ENCODE data around the gene CYP2A13. TPM values are rescaled to one million over a fixed set of nuclear protein-coding genes. Genes with fewer than 3 reads are reported as not detected.

CYP2A13 gene
- total and polyA plus RNA-seq, 10 of the 15 experiments (the other 5 are each of a cell fraction or from before 2014, with no cell fraction given) = not detected

DNA sequence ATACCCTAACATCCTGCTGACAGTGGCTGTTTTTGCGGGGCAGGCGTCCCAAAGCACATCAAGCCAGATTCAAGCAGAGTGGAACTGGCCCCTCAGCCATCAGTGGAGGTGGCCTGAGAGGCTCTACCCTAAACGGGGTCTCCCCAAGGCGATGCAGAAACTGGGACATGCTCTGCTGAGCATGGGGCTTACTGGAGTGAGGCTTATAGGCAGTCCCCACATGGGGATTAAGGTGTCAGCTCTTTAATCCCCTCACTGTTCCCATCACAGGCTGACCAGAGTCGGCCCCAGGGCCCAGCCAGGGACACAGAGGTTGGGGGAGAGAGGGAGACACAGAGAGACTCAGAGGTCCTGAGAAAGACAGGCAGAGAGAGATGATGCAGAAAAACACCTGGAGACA is 42.9 kb downstream of the CYP2A13 start:
- in situ Hi-C loops (cut with MboI) = loop anchor here (5.0 kb wide), 1 partner anchor 319 kb away; no protein-coding TSS in a partner anchor
- intact Hi-C loops (cut with micrococcal nuclease; ENCODE audit: unreplicated experiment) = no loop called here
- Histone ChIP-seq H2AFZ (ENCODE audit: control insufficient read depth, low read depth, low read length) (no peak overlapping the region), H3K9me3 (replicated peaks; ENCODE audit: control insufficient read depth, insufficient read depth, low read length) (no peaks in the 10 kb centered on the region), H3K9ac (ENCODE audit: control insufficient read depth, insufficient read depth, low read length) (no peak overlapping the region), H4K20me1 (ENCODE audit: control insufficient read depth, insufficient read depth) (no peaks in the 10 kb centered on the region), H3K27me3 (replicated peaks in 1 of 2; ENCODE audit: control insufficient read depth in 2 of 2, insufficient read depth in 2 of 2, low read length in 1 of 2) (no peaks in the 10 kb centered on the region; a peak in 1 of 4 replicates), H3K4me1 (ENCODE audit: control insufficient read depth, insufficient read depth, low read length) (no peaks in the 10 kb centered on the region), H3K79me2 (ENCODE audit: control insufficient read depth, insufficient read depth, low read length) (no peaks in the 10 kb centered on the region), H3K4me2 (ENCODE audit: control insufficient read depth, insufficient read depth) (no peak overlapping the region), H3K4me3 (no peak overlapping the region), H3K36me3 (ENCODE audit: control insufficient read depth in 2 of 2, insufficient read depth in 2 of 2, low read length in 1 of 2) (no peaks in the 10 kb centered on the region), H3K27ac (ENCODE audit: control insufficient read depth, insufficient read depth) (no peak overlapping the region)
- RAD21 ChIA-PET (ENCODE audit: unreplicated experiment) = no interaction called here
- ATAC-seq = no peak
- CTCF ChIA-PET = interaction anchor here (0.6 to 0.8 kb wide), 2 partner anchors 172 to 178 kb away, joined by 4 to 5 read pairs; no protein-coding TSS in a partner anchor
- BruUV-seq (replicated peaks) = no TSS peak
- no peak for FAIRE-seq
- 2% methylated on average over 5 of the region's 5 CpGs for WGBS (ENCODE audit: insufficient coverage, insufficient replicate concordance, low lambda C conversion rate, missing lambda C conversion rate)
- SMC1A ChIA-PET (ENCODE audit: uncharacterized antibody, unreplicated experiment) = no interaction called here
- POLR2A ChIA-PET = no interaction called here
- no peak for DNase-seq (ENCODE audit: low read depth, low spot score)
- TF ChIP-seq, protein P1, sequence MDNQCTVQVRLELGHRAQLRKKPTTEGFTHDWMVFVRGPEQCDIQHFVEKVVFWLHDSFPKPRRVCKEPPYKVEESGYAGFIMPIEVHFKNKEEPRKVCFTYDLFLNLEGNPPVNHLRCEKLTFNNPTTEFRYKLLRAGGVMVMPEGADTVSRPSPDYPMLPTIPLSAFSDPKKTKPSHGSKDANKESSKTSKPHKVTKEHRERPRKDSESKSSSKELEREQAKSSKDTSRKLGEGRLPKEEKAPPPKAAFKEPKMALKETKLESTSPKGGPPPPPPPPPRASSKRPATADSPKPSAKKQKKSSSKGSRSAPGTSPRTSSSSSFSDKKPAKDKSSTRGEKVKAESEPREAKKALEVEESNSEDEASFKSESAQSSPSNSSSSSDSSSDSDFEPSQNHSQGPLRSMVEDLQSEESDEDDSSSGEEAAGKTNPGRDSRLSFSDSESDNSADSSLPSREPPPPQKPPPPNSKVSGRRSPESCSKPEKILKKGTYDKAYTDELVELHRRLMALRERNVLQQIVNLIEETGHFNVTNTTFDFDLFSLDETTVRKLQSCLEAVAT (IDR thresholded peaks at IDR 0.05) = no peak
- TF ChIP-seq POU2F2 (IDR thresholded peaks at IDR 0.05; ENCODE audit: borderline replicate concordance, low read depth, low read length) (no peak), EGR1 (IDR thresholded peaks at IDR 0.05; ENCODE audit: borderline replicate concordance in 1 of 2, low read depth in 2 of 2, low read length in 2 of 2) (no peak)
- TF ChIP-seq, protein P2, sequence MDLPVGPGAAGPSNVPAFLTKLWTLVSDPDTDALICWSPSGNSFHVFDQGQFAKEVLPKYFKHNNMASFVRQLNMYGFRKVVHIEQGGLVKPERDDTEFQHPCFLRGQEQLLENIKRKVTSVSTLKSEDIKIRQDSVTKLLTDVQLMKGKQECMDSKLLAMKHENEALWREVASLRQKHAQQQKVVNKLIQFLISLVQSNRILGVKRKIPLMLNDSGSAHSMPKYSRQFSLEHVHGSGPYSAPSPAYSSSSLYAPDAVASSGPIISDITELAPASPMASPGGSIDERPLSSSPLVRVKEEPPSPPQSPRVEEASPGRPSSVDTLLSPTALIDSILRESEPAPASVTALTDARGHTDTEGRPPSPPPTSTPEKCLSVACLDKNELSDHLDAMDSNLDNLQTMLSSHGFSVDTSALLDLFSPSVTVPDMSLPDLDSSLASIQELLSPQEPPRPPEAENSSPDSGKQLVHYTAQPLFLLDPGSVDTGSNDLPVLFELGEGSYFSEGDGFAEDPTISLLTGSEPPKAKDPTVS (IDR thresholded peaks at IDR 0.05; ENCODE audit: low read depth, low read length) = no peak
